WTC11 (cell line): Measurements from ENCODE around the gene SUPT5H. TPM values are rescaled to one million over a fixed set of nuclear protein-coding genes. Genes with fewer than 3 reads are reported as not detected.

Experiments used
- ATAC-seq: fragments of 200-7000 bp; cut with Tn5 transposase; 2 replicates; pipeline ENCODE4 v1.10.0; 2021; ENCODE audit warnings: mild to moderate bottlenecking, moderate library complexity
- CTCF ChIA-PET: fragments of 300-600 bp; sonication (Branson Sonifier 250); formaldehyde crosslinking; loops from one replicate; lab custom pipeline; 2021; ENCODE audit warnings: antibody characterized with exemption; lab: Charles Lee
- POLR2A ChIA-PET: fragments of 350-600 bp; sonication (Branson Sonifier 250); formaldehyde crosslinking; loops from one replicate; lab custom pipeline; 2021; ENCODE audit warnings: antibody characterized with exemption; lab: Charles Lee
- DNase-seq: peaks from one replicate; pipeline ENCODE4 v3.0.0; 2021; ENCODE audit warnings: low spot score
- H3K27ac Mint-ChIP-seq: 2 replicates; pipeline ENCODE4 v1.8.0; 2021; ENCODE audit warnings: mixed read lengths
- H3K27me3 Mint-ChIP-seq: 2 replicates; pipeline ENCODE4 v1.8.0; 2021; ENCODE audit warnings: low read depth, mild to moderate bottlenecking, moderate library complexity, mixed read lengths
- H3K36me3 Mint-ChIP-seq: 2 replicates; pipeline ENCODE4 v1.8.0; 2021; ENCODE audit warnings: mixed read lengths
- H3K4me1 Mint-ChIP-seq: 2 replicates; pipeline ENCODE4 v1.8.0; 2022; ENCODE audit warnings: mixed read lengths
- H3K4me3 Mint-ChIP-seq: 2 replicates; pipeline ENCODE4 v1.8.0; 2021; ENCODE audit warnings: mild to moderate bottlenecking, moderate library complexity, mixed read lengths
- H3K9me3 Mint-ChIP-seq: 2 replicates; pipeline ENCODE4 v1.8.0; 2021; ENCODE audit warnings: mixed read lengths
- ATF1 ChIP-seq: sonication (generic); formaldehyde crosslinking; IDR thresholded peaks from 2 replicates; pipeline ENCODE4 v1.8.1; 2023; ENCODE audit warnings: mild to moderate bottlenecking, moderate library complexity, missing genetic modification reagents
- CBFB ChIP-seq: sonication (generic); formaldehyde crosslinking; IDR thresholded peaks from 2 replicates; pipeline ENCODE4 v1.8.1; 2022; ENCODE audit warnings: mild to moderate bottlenecking, low read depth, missing genetic modification reagents
- E2F5 ChIP-seq: sonication (generic); formaldehyde crosslinking; IDR thresholded peaks from 2 replicates; pipeline ENCODE4 v1.8.1; 2022; ENCODE audit warnings: mild to moderate bottlenecking, moderate library complexity, missing genetic modification reagents
- EMX1 ChIP-seq: fragments of 250-450 bp; sonication (Bioruptor Pico); IDR thresholded peaks from 2 replicates; pipeline ENCODE4 v1.8.0; 2021; ENCODE audit warnings: mild to moderate bottlenecking
- FOXJ3 ChIP-seq: sonication (generic); formaldehyde crosslinking; IDR thresholded peaks from 2 replicates; pipeline ENCODE4 v1.9.0; 2021; ENCODE audit warnings: missing genetic modification reagents, mild to moderate bottlenecking, borderline replicate concordance
- HMGXB4 ChIP-seq: sonication (generic); formaldehyde crosslinking; IDR thresholded peaks from 2 replicates; pipeline ENCODE4 v1.8.1; 2023; ENCODE audit warnings: mild to moderate bottlenecking, moderate library complexity, missing genetic modification reagents
- JAZF1 ChIP-seq: fragments of 250-450 bp; sonication (Bioruptor Pico); IDR thresholded peaks from 2 replicates; pipeline ENCODE4 v1.9.0; 2021; ENCODE audit warnings: moderate library complexity, mild to moderate bottlenecking, inconsistent platforms
- JUN ChIP-seq: sonication (generic); formaldehyde crosslinking; IDR thresholded peaks from 2 replicates; pipeline ENCODE4 v1.8.0; 2023; ENCODE audit warnings: mild to moderate bottlenecking, missing genetic modification reagents
- NFATC4 ChIP-seq: fragments of 250-450 bp; sonication (Bioruptor Pico); IDR thresholded peaks from 2 replicates; pipeline ENCODE4 v1.9.0; 2021; ENCODE audit warnings: mild to moderate bottlenecking
- NR1H2 ChIP-seq: sonication (generic); formaldehyde crosslinking; IDR thresholded peaks from 2 replicates; pipeline ENCODE4 v1.9.0; 2021; ENCODE audit warnings: mild to moderate bottlenecking, moderate library complexity, missing genetic modification reagents
- NR2C2 ChIP-seq: sonication (generic); formaldehyde crosslinking; IDR thresholded peaks from 2 replicates; pipeline ENCODE4 v1.8.0; 2022; ENCODE audit warnings: mild to moderate bottlenecking, missing genetic modification reagents
- NR3C1 ChIP-seq: sonication (generic); formaldehyde crosslinking; conservative IDR thresholded peaks from 2 replicates; pipeline ENCODE4 v1.8.1; 2023; ENCODE audit warnings: low read depth, mild to moderate bottlenecking, missing genetic modification reagents
- PREB ChIP-seq: sonication (generic); formaldehyde crosslinking; IDR thresholded peaks from 2 replicates; pipeline ENCODE4 v1.8.1; 2022; ENCODE audit warnings: mild to moderate bottlenecking, missing genetic modification reagents, moderate library complexity, borderline replicate concordance
- PRRX2 ChIP-seq: fragments of 250-450 bp; sonication (Bioruptor Pico); IDR thresholded peaks from 2 replicates; pipeline ENCODE4 v1.8.0; 2021; ENCODE audit warnings: mild to moderate bottlenecking
- SMAD4 ChIP-seq: sonication (generic); formaldehyde crosslinking; IDR thresholded peaks from 2 replicates; pipeline ENCODE4 v1.8.0; 2022; ENCODE audit warnings: mild to moderate bottlenecking, missing genetic modification reagents
- TEAD1 ChIP-seq: sonication (generic); formaldehyde crosslinking; IDR thresholded peaks from 2 replicates; pipeline ENCODE4 v1.8.0; 2022; ENCODE audit warnings: mild to moderate bottlenecking, missing genetic modification reagents
- TEAD4 ChIP-seq: sonication (generic); formaldehyde crosslinking; IDR thresholded peaks from 2 replicates; pipeline ENCODE4 v1.8.0; 2022; ENCODE audit warnings: mild to moderate bottlenecking, missing genetic modification reagents
- TP53 ChIP-seq: sonication (generic); formaldehyde crosslinking; IDR thresholded peaks from 2 replicates; pipeline ENCODE4 v1.8.1; 2023; ENCODE audit warnings: mild to moderate bottlenecking, missing genetic modification reagents
- ZNF396 ChIP-seq: fragments of 250-450 bp; sonication (Bioruptor Pico); IDR thresholded peaks from 2 replicates; pipeline ENCODE4 v1.8.0; 2021; ENCODE audit warnings: mild to moderate bottlenecking, moderate library complexity, borderline replicate concordance
- ZNF423 ChIP-seq: fragments of 250-450 bp; sonication (Bioruptor Pico); IDR thresholded peaks from 2 replicates; pipeline ENCODE4 v2.1.2; 2022; ENCODE audit warnings: mild to moderate bottlenecking, moderate library complexity
- total RNA-seq: library from RNA; stranded (reverse); gene quantifications from 3 replicates; pipeline ENCODE4 v1.2.3, GENCODE V29; 2021
- TF ChIP-seq, protein P1 (sequence below): sonication (generic); formaldehyde crosslinking; IDR thresholded peaks from 2 replicates; pipeline ENCODE4 v1.8.0; 2022; ENCODE audit warnings: mild to moderate bottlenecking, missing genetic modification reagents
- TF ChIP-seq, protein P2 (sequence below): sonication (generic); formaldehyde crosslinking; IDR thresholded peaks from 2 replicates; pipeline ENCODE4 v1.8.1; 2023; ENCODE audit warnings: mild to moderate bottlenecking, missing genetic modification reagents
- TF ChIP-seq, protein P3 (sequence below): sonication (generic); formaldehyde crosslinking; IDR thresholded peaks from 2 replicates; pipeline ENCODE4 v1.8.0; 2023; ENCODE audit warnings: missing genetic modification reagents, mild to moderate bottlenecking, borderline replicate concordance

SUPT5H gene
- total RNA-seq, 1 experiment from 2014 or later: 135 TPM

DNA sequence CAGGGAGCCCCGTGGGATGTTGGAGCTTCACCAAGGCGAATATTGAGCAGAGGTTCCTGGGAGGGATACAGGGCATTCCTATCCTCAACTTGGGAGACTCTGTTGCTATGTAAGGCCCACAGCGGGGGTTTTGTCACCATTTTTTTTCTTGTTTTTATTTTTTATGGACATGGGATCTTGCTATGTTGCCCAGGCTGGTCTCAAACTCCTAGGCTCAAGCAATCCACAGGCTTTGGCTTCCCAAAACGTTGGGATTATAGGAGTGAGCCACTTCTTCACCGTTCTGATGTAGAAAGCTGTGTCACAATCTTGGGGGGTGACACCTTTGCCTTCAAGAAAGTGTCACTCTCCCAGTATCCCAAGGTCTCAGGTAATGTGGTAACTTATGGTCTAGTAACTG lies 56.0 kb downstream of the SUPT5H start:
- no peaks in the 10 kb centered on the region for H3K9me3 Mint-ChIP-seq
- H3K4me3 Mint-ChIP-seq: no peak overlapping the region
- POLR2A ChIA-PET: no interaction called here
- peaks cover 20% of the 10 kb centered on the region for H3K4me1 Mint-ChIP-seq
- ATAC-seq (no peak), DNase-seq (no peak)
- CTCF ChIA-PET: interaction anchor here (1.2 kb wide), 1 partner anchor 14 kb away, joined by 4 read pairs; the partner anchor contains the start of gene SELENOV
- TF ChIP-seq NR2C2 (no peak), TP53 (no peak), ZNF423 (CRISPR knock-in tag) (no peak), SMAD4 (CRISPR knock-in tag) (no peak), PREB (no peak), NR3C1 (CRISPR knock-in tag) (no peak), JAZF1 (CRISPR knock-in tag) (no peak), NR1H2 (no peak), TEAD1 (CRISPR knock-in tag) (no peak), ZNF396 (no peak), TEAD4 (CRISPR knock-in tag) (no peak)
- TF ChIP-seq, protein P1, sequence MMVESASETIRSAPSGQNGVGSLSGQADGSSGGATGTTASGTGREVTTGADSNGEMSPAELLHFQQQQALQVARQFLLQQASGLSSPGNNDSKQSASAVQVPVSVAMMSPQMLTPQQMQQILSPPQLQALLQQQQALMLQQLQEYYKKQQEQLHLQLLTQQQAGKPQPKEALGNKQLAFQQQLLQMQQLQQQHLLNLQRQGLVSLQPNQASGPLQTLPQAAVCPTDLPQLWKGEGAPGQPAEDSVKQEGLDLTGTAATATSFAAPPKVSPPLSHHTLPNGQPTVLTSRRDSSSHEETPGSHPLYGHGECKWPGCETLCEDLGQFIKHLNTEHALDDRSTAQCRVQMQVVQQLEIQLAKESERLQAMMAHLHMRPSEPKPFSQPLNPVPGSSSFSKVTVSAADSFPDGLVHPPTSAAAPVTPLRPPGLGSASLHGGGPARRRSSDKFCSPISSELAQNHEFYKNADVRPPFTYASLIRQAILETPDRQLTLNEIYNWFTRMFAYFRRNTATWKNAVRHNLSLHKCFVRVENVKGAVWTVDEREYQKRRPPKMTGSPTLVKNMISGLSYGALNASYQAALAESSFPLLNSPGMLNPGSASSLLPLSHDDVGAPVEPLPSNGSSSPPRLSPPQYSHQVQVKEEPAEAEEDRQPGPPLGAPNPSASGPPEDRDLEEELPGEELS: no peak
- TF ChIP-seq, protein P2, sequence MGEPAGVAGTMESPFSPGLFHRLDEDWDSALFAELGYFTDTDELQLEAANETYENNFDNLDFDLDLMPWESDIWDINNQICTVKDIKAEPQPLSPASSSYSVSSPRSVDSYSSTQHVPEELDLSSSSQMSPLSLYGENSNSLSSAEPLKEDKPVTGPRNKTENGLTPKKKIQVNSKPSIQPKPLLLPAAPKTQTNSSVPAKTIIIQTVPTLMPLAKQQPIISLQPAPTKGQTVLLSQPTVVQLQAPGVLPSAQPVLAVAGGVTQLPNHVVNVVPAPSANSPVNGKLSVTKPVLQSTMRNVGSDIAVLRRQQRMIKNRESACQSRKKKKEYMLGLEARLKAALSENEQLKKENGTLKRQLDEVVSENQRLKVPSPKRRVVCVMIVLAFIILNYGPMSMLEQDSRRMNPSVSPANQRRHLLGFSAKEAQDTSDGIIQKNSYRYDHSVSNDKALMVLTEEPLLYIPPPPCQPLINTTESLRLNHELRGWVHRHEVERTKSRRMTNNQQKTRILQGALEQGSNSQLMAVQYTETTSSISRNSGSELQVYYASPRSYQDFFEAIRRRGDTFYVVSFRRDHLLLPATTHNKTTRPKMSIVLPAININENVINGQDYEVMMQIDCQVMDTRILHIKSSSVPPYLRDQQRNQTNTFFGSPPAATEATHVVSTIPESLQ: no peak
- peaks cover 13% of the 10 kb centered on the region for H3K36me3 Mint-ChIP-seq
- H3K27ac Mint-ChIP-seq: no peak overlapping the region
- H3K27me3 Mint-ChIP-seq: peaks cover 82% of the 10 kb centered on the region

- peaks cover 13% of the 10 kb centered on the region for H3K36me3 Mint-ChIP-seq
- no peaks in the 10 kb centered on the region for H3K9me3 Mint-ChIP-seq
- DNase-seq: peak; percentile 80
- no peak overlapping the region for H3K27ac Mint-ChIP-seq
- H3K27me3 Mint-ChIP-seq: peaks cover 95% of the 10 kb centered on the region
- peak; percentile 8 for ATAC-seq
- peaks cover 17% of the 10 kb centered on the region for H3K4me1 Mint-ChIP-seq
- CTCF ChIA-PET: interaction anchor here (0.5 to 1.8 kb wide), 20 partner anchors 9 to 169 kb away, joined by 3 to 19 read pairs (median 5); partner anchors contain the start of genes EID2, EID2B, RPS16 and SELENOV
- no peak overlapping the region for H3K4me3 Mint-ChIP-seq
- POLR2A ChIA-PET: interaction anchor here (1.0 kb wide), 1 partner anchor 29 kb away, joined by 3 read pairs; no protein-coding TSS in a partner anchor
- TF ChIP-seq HMGXB4 (CRISPR knock-in tag) (peak; percentile 94), PRRX2 (CRISPR knock-in tag) (no peak), FOXJ3 (CRISPR knock-in tag) (no peak), CBFB (CRISPR knock-in tag) (peak; percentile 96), E2F5 (CRISPR knock-in tag) (peak; percentile 99), NR1H2 (peak; percentile 81), EMX1 (CRISPR knock-in tag) (0 out of 2 replicates have a peak, but pooled peaks have one; percentile 58), ATF1 (CRISPR knock-in tag) (peak; percentile 94), JUN (CRISPR knock-in tag) (peak; percentile 99), NFATC4 (CRISPR knock-in tag) (no peak)
- TF ChIP-seq, protein P3, sequence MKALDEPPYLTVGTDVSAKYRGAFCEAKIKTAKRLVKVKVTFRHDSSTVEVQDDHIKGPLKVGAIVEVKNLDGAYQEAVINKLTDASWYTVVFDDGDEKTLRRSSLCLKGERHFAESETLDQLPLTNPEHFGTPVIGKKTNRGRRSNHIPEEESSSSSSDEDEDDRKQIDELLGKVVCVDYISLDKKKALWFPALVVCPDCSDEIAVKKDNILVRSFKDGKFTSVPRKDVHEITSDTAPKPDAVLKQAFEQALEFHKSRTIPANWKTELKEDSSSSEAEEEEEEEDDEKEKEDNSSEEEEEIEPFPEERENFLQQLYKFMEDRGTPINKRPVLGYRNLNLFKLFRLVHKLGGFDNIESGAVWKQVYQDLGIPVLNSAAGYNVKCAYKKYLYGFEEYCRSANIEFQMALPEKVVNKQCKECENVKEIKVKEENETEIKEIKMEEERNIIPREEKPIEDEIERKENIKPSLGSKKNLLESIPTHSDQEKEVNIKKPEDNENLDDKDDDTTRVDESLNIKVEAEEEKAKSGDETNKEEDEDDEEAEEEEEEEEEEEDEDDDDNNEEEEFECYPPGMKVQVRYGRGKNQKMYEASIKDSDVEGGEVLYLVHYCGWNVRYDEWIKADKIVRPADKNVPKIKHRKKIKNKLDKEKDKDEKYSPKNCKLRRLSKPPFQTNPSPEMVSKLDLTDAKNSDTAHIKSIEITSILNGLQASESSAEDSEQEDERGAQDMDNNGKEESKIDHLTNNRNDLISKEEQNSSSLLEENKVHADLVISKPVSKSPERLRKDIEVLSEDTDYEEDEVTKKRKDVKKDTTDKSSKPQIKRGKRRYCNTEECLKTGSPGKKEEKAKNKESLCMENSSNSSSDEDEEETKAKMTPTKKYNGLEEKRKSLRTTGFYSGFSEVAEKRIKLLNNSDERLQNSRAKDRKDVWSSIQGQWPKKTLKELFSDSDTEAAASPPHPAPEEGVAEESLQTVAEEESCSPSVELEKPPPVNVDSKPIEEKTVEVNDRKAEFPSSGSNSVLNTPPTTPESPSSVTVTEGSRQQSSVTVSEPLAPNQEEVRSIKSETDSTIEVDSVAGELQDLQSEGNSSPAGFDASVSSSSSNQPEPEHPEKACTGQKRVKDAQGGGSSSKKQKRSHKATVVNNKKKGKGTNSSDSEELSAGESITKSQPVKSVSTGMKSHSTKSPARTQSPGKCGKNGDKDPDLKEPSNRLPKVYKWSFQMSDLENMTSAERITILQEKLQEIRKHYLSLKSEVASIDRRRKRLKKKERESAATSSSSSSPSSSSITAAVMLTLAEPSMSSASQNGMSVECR (CRISPR knock-in tag): peak; percentile 99
These were observed 57.4 kb downstream of the SUPT5H start for GRCh38 chr19:39502640-39503417.
